Testis (tissue), 2 donors: ENCODE data around the gene IRGC.

Source experiments
- CTCF ChIP-seq, 3 experiments: fragments of 450-650 bp in 2 of 3; fragments of 200-600 bp in 1 of 3; sonication (generic) in 1 of 3; IDR thresholded peaks; one replicate each; pipeline ENCODE4 v1.5.1; 2016 to 2019; ENCODE audit warnings: antibody characterized with exemption in 3 of 3, mild to moderate bottlenecking in 2 of 3, moderate library complexity in 1 of 3
- POLR2A ChIP-seq: fragments of 450-650 bp; IDR thresholded peaks from one replicate; pipeline ENCODE4 v1.6.1; 2017; ENCODE audit warnings: antibody characterized with exemption, mild to moderate bottlenecking, moderate library complexity

DNA sequence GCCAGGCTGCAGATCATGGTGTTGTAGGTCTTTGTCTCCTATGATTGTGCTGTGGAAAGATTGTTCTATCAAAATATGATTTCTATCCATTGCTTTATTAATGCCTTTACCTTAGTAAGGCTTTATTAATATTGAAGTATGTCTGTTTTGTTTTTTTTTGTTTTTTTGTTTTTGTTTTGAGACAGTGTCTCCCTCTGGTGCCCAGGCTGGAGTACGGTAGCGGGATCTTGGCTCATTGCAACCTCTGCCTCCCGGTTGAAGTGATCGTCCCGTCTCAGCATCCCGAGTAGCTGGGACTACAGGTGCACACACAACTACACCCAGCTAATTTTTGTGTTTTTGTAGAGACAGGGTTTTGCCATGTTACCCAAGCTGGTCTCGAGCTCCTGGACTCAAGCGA, 7.7 kb downstream of the IRGC start:
- TF ChIP-seq CTCF (IDR thresholded peaks at IDR 0.05) (no peak), POLR2A (no peak)
